DOHH2 (cell line): ENCODE results near the gene OR8H2.
"Not testable (repeated sequence)": the region's sequence is repeated elsewhere in the genome, so short reads cannot be mapped to it uniquely, and the experiment has no call there.

Experiments
- CTCF ChIP-seq: fragments of 200-600 bp; sonication (generic); IDR thresholded peaks from one replicate; pipeline ENCODE4 v1.5.1; 2014; ENCODE audit warnings: antibody characterized with exemption, mild to moderate bottlenecking, low read depth, low read length; ENCODE audit not compliant: poor library complexity, severe bottlenecking
- EZH2phosphoT487 ChIP-seq: fragments of 200-600 bp; sonication (generic); IDR thresholded peaks from 2 replicates; pipeline ENCODE4 v1.6.1; 2017; ENCODE audit warnings: borderline replicate concordance, mild to moderate bottlenecking, antibody characterized with exemption, low read length, moderate library complexity, mixed read lengths

GRCh38 chr11:56143681-56144080, 40.2 kb downstream of the OR8H2 start:
- not testable (repeated sequence) for TF ChIP-seq CTCF, EZH2phosphoT487
